ENCODE results near the gene POLN.
A peak's percentile ranks its signal among the peaks of the same experiment; 100 is the strongest.

Gene POLN

GRCh38 chr4:2071912-2072867 is 169.7 kb downstream of the POLN start:
- Mint-ChIP-seq H3K4me1 (peaks cover 10% of the 10 kb centered on the region), H3K4me3 (no peak overlapping the region), H3K27me3 (ENCODE audit: low read depth) (peaks cover 5% of the 10 kb centered on the region), H3K27ac (peak overlapping the region in 1 of 3 experiments; percentile 90), H3K9me3 (no peaks in the 10 kb centered on the region), H3K36me3 (ENCODE audit: low read depth) (no peaks in the 10 kb centered on the region)
- TF ChIP-seq, protein P1, sequence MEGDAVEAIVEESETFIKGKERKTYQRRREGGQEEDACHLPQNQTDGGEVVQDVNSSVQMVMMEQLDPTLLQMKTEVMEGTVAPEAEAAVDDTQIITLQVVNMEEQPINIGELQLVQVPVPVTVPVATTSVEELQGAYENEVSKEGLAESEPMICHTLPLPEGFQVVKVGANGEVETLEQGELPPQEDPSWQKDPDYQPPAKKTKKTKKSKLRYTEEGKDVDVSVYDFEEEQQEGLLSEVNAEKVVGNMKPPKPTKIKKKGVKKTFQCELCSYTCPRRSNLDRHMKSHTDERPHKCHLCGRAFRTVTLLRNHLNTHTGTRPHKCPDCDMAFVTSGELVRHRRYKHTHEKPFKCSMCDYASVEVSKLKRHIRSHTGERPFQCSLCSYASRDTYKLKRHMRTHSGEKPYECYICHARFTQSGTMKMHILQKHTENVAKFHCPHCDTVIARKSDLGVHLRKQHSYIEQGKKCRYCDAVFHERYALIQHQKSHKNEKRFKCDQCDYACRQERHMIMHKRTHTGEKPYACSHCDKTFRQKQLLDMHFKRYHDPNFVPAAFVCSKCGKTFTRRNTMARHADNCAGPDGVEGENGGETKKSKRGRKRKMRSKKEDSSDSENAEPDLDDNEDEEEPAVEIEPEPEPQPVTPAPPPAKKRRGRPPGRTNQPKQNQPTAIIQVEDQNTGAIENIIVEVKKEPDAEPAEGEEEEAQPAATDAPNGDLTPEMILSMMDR (IDR thresholded peaks at IDR 0.05; ENCODE audit: unreplicated experiment in 3 of 3) = no peak

GRCh38 chr4:2071252-2071911 is 170.5 kb downstream of the POLN start:
- Mint-ChIP-seq H3K4me3 (no peak overlapping the region), H3K4me1 (peaks cover 10% of the 10 kb centered on the region), H3K36me3 (ENCODE audit: low read depth) (no peaks in the 10 kb centered on the region), H3K9me3 (no peaks in the 10 kb centered on the region), H3K27ac (peak overlapping the region in 1 of 3 experiments; percentile 90), H3K27me3 (ENCODE audit: low read depth) (peaks cover 5% of the 10 kb centered on the region)
- TF ChIP-seq, protein P1 (IDR thresholded peaks at IDR 0.05; ENCODE audit: unreplicated experiment in 3 of 3) = no peak

DNA sequence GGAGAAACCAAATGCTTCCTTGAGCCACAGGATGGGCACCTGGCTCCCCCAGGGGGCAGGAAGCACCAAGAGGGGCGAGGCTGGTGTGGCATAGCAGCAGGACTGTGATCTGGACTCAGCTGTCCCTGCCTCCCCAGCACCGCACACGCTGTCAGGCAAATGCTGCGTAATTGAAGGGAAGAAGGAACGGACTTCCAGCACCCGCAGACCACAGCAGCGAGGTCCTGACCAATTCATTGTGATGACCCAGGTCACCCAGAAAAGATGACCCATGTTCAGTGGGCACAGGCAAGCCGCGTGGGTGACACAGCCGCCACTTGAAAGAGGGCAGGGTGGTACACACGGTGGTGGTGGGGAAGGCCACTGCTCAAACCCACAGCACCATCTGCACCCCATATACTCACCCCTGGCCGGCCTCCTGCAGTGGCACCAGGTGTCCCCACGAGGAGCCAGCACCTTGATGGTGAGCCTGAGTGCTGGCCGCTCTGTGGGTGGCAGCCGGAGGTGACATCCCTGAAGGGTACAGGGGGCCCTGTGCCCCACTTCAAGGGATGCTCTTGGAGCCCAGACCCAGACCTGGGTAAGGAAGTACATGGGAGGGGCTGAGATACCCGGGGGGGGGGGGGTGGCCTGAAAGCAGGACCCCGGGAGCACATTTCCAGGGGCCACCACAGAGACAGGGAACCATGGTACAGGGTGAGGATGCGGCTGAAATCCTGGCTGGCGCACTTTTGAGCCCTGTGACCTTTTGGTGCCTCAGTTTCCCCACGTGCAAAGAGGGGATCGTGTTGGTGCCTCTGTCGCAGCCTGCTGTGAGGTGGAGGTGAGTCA is 171.3 kb downstream of the POLN start:
- no peak overlapping the region for H3K4me3 Mint-ChIP-seq
- no peaks in the 10 kb centered on the region for H3K36me3 Mint-ChIP-seq (ENCODE audit: low read depth)
- peaks cover 5% of the 10 kb centered on the region for H3K27me3 Mint-ChIP-seq (ENCODE audit: low read depth)
- H3K4me1 Mint-ChIP-seq = peaks cover 10% of the 10 kb centered on the region
- H3K9me3 Mint-ChIP-seq = no peaks in the 10 kb centered on the region
- H3K27ac Mint-ChIP-seq = peak overlapping the region in 1 of 3 experiments; percentile 90
- TF ChIP-seq, protein P1 (IDR thresholded peaks at IDR 0.05; ENCODE audit: unreplicated experiment in 3 of 3) = no peak

- no peaks in the 10 kb centered on the region for H3K9me3 Mint-ChIP-seq
- TF ChIP-seq, protein P1 (IDR thresholded peaks at IDR 0.05; ENCODE audit: unreplicated experiment in 3 of 3) = no peak
- peaks cover 10% of the 10 kb centered on the region for H3K4me1 Mint-ChIP-seq
- no peaks in the 10 kb centered on the region for H3K36me3 Mint-ChIP-seq (ENCODE audit: low read depth)
- H3K4me3 Mint-ChIP-seq = no peak overlapping the region
- H3K27me3 Mint-ChIP-seq (ENCODE audit: low read depth) = peaks cover 5% of the 10 kb centered on the region
- H3K27ac Mint-ChIP-seq = no peak overlapping the region
These were observed 171.9 kb downstream of the POLN start for GRCh38 chr4:2069986-2070385.

DNA sequence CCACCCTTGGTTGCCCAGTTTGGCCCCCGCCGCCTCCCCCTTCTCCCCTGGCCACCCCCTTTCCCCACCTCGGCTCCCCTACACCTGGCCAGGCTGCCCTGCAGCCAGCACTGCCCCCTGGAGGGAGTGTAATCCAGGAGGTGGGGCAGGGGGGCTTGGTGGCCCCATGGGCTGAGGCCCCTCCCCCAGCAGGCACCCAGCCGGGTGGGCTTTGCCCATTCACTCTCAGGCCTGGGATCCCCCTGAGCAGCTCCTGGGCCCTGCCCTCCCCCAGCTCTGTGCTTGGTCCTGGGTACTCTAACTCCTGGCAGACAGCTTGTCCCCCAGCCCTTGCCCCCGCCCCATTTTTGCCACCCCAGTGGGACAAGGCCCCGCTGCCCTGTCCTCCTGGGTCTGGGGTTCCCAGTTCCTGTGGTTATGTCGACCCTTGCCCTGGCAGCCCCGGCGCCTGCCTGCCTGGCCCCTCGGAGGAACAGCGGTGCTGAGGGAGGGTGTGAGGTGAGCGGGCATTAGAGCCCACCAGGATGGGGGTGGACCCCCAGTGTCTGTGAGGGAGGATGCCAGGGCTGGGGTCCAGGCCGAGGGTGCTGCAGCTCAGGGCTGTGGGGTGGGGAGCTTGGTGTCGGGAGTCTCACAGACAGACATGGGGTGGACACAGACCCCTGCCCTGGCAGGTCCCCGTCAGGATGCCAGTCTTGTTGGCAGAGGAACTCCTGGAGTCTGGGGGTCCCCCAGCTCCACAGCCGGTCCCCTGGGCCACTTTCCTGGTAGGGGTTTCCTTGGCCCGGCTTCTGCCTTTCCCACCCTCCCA is 172.6 kb downstream of the POLN start:
- Mint-ChIP-seq H3K9me3 (no peaks in the 10 kb centered on the region), H3K27me3 (ENCODE audit: low read depth) (peaks cover 5% of the 10 kb centered on the region), H3K27ac (no peak overlapping the region), H3K36me3 (ENCODE audit: low read depth) (no peaks in the 10 kb centered on the region), H3K4me1 (peaks cover 10% of the 10 kb centered on the region), H3K4me3 (no peak overlapping the region)
- TF ChIP-seq, protein P1 (IDR thresholded peaks at IDR 0.05; ENCODE audit: unreplicated experiment in 3 of 3) = no peak

Data from nephron (organoid).